HFF-Myc (cell line): ENCODE data around the gene GLI3.

ENCODE experiments used
- DNase-seq: peaks from one replicate; pipeline ENCODE4 v3.0.0-alpha.2; 2011; ENCODE audit warnings: low read depth; ENCODE audit errors: extremely low read depth
- H3K4me3 ChIP-seq: replicated peaks from 2 replicates; pipeline ENCODE4 v1.5.1; 2011; ENCODE audit warnings: low read depth, mild to moderate bottlenecking, control low read depth, low read length
- TF ChIP-seq, protein P1 (sequence below): IDR thresholded peaks from 2 replicates; pipeline ENCODE4 v1.5.1; 2012; ENCODE audit warnings: mild to moderate bottlenecking, low read depth, low read length, control low read depth; ENCODE audit errors: missing control alignments

GLI3 gene

GRCh38 chr7:42194238-42194637 is 42.8 kb downstream of the GLI3 start:
- TF ChIP-seq, protein P1, sequence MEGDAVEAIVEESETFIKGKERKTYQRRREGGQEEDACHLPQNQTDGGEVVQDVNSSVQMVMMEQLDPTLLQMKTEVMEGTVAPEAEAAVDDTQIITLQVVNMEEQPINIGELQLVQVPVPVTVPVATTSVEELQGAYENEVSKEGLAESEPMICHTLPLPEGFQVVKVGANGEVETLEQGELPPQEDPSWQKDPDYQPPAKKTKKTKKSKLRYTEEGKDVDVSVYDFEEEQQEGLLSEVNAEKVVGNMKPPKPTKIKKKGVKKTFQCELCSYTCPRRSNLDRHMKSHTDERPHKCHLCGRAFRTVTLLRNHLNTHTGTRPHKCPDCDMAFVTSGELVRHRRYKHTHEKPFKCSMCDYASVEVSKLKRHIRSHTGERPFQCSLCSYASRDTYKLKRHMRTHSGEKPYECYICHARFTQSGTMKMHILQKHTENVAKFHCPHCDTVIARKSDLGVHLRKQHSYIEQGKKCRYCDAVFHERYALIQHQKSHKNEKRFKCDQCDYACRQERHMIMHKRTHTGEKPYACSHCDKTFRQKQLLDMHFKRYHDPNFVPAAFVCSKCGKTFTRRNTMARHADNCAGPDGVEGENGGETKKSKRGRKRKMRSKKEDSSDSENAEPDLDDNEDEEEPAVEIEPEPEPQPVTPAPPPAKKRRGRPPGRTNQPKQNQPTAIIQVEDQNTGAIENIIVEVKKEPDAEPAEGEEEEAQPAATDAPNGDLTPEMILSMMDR = no peak
- no peak for DNase-seq
- H3K4me3 ChIP-seq = no peak overlapping the region

DNA sequence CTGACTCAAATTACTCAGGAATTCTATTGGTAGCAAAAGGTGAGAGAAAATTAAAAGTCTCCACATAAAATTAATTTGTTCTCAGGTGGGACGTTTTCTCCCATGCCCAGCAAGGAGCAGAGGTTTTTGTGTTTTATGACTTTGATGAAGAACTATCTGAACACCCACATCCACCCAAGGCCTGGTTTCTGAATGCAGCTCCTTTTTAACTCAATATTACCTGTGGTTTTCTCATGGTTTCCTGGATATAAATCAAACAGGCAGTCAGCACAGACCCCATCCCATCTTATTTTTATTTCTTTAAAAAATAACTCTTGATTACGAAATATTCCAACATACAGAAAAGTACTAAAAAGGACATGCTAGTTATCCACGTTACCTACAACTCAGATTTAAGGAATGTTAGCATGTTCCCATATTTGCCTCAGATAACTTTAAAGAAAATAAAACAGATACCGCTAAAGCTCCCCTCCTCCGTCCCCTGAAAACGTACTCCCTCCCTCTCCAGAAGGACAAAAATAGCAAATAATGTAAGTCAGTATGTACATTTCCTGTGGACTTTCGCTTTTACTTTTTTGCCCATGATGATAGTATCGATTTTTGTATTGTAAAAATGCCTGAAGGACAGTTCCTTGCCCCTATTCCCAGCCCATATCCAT is 43.4 kb downstream of the GLI3 start:
- H3K4me3 ChIP-seq = no peak overlapping the region
- no peak for DNase-seq
- TF ChIP-seq, protein P1 = no peak

- TF ChIP-seq, protein P1 = no peak
- no peak overlapping the region for H3K4me3 ChIP-seq
- DNase-seq = no peak
Measured at GRCh38 chr7:42192851-42193461, 44.1 kb downstream of the GLI3 start.

DNA sequence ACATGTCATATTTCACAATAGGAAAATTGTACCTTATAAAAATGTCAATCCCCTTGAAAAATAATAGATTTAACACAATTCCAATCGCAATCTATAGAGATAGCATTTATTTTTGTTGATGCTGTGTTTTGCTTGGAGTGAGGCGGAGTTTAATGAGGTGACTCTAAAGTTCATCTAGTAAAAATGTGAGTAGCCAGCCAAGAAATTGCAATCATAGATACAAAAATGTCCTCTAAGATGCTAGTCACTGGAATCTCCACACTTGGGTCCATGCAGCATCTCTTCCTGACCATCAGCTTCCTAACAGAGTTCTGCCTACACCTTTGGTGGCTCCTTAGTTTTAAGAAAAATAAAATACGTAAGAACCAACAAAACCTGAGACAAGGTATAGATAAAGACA is 44.9 kb downstream of the GLI3 start:
- TF ChIP-seq, protein P1 = no peak
- no peak for DNase-seq

DNA sequence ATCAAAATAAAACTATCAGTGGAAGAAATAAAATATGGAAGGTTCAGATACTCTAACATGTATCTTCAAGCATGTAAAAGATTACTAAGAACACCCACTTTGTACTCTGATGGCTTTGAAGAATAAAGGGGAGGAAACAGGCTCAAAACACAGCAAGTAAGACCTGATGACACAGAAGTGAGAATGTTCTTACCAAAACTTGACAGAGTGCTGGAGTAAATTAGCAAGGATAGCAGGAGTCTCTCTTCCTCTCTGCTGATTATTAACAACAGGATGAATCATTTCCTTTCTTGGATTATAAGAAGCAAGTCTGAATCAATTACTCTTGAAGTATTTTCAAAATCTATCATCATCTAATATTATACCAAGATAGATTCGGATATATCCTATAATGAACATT is 47.5 kb downstream of the GLI3 start:
- DNase-seq = no peak

More for the DNA sequence above, 44.9 kb downstream of the GLI3 start:
- H3K4me3 ChIP-seq = no peak overlapping the region

DNA sequence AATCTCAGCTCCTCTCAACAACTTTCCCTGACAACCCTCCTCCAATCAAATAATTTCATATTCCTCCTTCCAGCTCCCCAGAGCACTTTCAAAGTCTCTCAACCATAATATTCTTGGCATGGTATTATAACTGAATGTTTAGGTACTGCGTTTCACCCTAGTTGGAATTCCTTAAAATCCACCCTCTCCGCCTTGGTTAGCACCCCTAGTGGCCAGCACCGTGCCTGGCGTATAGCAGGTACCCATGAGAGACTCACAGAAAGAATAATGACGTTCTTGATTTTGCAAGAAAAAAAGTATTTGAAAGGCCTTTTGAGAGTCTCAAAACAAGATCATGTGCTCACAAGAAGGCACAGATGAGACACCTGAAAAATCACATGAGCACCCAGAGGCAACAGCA is 50.9 kb downstream of the GLI3 start:
- no peak overlapping the region for H3K4me3 ChIP-seq
- TF ChIP-seq, protein P1 = peak; percentile 53
- DNase-seq = no peak

More for the DNA sequence above, 47.5 kb downstream of the GLI3 start:
- no peak overlapping the region for H3K4me3 ChIP-seq
- TF ChIP-seq, protein P1 = no peak
